ENCODE data around the gene MTMR1. TPM values are rescaled to one million over a fixed set of nuclear protein-coding genes. Genes with fewer than 3 reads are reported as not detected.
A peak's percentile ranks its signal among the peaks of the same experiment; 100 is the strongest.

The MTMR1 gene
- total and polyA plus RNA-seq, 9 donors: 7.9 to 22.7 (median 18.1) TPM

DNA sequence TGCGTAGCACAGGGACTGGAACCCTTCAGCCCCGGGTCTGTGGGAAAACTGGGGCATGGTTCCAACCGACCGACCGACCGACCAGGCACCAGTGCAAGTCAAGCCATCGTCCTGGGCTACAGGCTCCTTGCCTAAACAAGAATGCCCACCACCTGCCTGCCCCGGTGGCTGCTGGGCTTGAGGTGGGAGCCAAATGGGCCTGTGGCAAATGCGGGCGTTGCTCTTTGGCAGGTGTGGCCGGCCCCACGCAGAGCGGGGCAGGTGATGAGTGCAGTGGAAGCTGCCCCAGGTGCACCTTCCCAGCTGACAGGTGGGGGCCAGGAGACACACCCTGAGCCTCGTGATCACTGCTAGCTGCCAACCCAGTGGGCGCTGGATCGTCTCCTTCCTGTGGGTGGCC is 77.9 kb downstream of the MTMR1 start:
- intact Hi-C loops (cut with DNase I): loop anchor here in 1 of 4 donors (5.0 kb wide), 1 partner anchor 311 kb away; no protein-coding TSS in a partner anchor
- WGBS, 3 donors: 81 to 86% (median 86%) methylated on average over 16 of the region's 16 CpGs
- no peaks in the 10 kb centered on the region for H3K27me3 ChIP-seq
- H3K9me3 ChIP-seq: no peaks in the 10 kb centered on the region
- H3K4me1 ChIP-seq (ENCODE audit: insufficient read depth): no peaks in the 10 kb centered on the region
- no peak for TF ChIP-seq CTCF (IDR thresholded peaks at IDR 0.05)
- no peak for TF ChIP-seq POLR2A (IDR thresholded peaks at IDR 0.05)
- no peak for TF ChIP-seq EP300 (IDR thresholded peaks at IDR 0.05)
- no peak overlapping the region for H3K27ac ChIP-seq
- no peaks in the 10 kb centered on the region for H3K36me3 ChIP-seq
- no peak for DNase-seq
- H3K4me3 ChIP-seq: no peak overlapping the region

- no peak overlapping the region for H3K27ac ChIP-seq
- no peak overlapping the region for H3K4me3 ChIP-seq
- no peaks in the 10 kb centered on the region for H3K36me3 ChIP-seq
- DNase-seq: peak; percentile 68 to 87 (median 78)
- WGBS, 3 donors: 30 to 41% (median 36%) methylated on average over 23 to 26 of the region's 26 CpGs
- H3K9me3 ChIP-seq: no peaks in the 10 kb centered on the region
- H3K4me1 ChIP-seq (ENCODE audit: insufficient read depth): no peaks in the 10 kb centered on the region
- peak; percentile 31 to 69 (median 63) for TF ChIP-seq CTCF (IDR thresholded peaks at IDR 0.05)
- TF ChIP-seq EP300 (IDR thresholded peaks at IDR 0.05): no peak
- intact Hi-C loops (cut with DNase I): loop anchor here in 3 of 4 donors (2.0 to 5.0 kb wide), 2 partner anchors 310 kb away; no protein-coding TSS in a partner anchor
- no peaks in the 10 kb centered on the region for H3K27me3 ChIP-seq
Observed at GRCh38 chrX:150772150-150772970, 79.2 kb downstream of the MTMR1 start.

DNA sequence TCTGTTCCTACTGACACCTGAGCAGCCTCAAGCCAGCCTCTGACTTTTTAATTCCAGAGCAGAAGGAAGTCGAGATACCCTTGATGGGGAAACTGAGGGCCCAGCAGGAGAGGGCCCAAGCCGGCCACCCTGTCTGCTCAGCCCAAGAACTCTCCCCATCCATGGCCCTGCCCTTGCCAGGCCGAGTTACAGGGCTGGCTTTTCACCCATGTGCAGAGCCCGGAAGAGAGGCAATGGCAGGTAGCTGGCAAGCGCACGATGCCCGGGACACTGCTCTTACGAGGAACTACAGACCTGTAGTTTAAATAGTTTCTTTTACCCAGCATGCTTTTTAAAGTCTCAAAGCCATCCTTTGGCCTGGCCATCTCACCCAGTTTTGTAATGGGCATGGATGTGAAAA is 79.9 kb downstream of the MTMR1 start:
- TF ChIP-seq POLR2A (IDR thresholded peaks at IDR 0.05): no peak

DNA sequence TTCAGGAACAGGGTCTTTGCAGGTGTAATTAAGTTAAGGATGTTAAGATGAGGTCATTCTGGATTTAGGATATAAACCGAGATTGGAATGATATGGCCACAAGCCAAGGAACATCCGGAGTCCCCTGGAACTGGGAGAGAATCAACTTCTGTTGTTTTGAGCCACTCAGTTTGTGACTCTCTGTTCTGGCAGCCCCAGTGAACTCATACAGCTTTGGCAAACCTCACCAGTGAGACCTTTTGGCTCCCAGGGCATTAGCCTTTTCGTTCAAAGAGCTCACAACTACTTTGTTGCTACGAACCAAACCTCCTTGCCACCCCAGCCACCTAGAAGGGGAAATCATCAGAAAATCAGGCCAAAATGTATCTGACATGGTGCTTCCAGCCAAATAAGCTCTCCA is 80.4 kb downstream of the MTMR1 start:
- no peaks in the 10 kb centered on the region for H3K27me3 ChIP-seq
- TF ChIP-seq POLR2A (IDR thresholded peaks at IDR 0.05) (no peak), EP300 (IDR thresholded peaks at IDR 0.05) (no peak), CTCF (IDR thresholded peaks at IDR 0.05) (no peak)
- intact Hi-C loops (cut with DNase I): loop anchor here (1.0 to 5.0 kb wide), 3 partner anchors 309 kb away; no protein-coding TSS in a partner anchor
- no peak overlapping the region for H3K4me3 ChIP-seq
- H3K9me3 ChIP-seq: no peaks in the 10 kb centered on the region
- 57 to 75% (median 68%) methylated on average over 4 of the region's 4 CpGs for WGBS, 3 donors
- H3K4me1 ChIP-seq (ENCODE audit: insufficient read depth): no peaks in the 10 kb centered on the region
- H3K36me3 ChIP-seq: no peaks in the 10 kb centered on the region
- H3K27ac ChIP-seq: no peak overlapping the region
- no peak for DNase-seq

More for the DNA sequence above, 79.9 kb downstream of the MTMR1 start:
- Histone ChIP-seq H3K36me3 (no peaks in the 10 kb centered on the region), H3K9me3 (no peaks in the 10 kb centered on the region), H3K4me1 (ENCODE audit: insufficient read depth) (no peaks in the 10 kb centered on the region), H3K27ac (no peak overlapping the region), H3K4me3 (no peak overlapping the region), H3K27me3 (no peaks in the 10 kb centered on the region)
- 81 to 83% (median 81%) methylated on average over 8 of the region's 8 CpGs for WGBS, 3 donors
- DNase-seq: no peak
- intact Hi-C loops (cut with DNase I): loop anchor here (1.0 to 5.0 kb wide), 3 partner anchors 309 to 310 kb away; no protein-coding TSS in a partner anchor

Measured in ovary (tissue), 9 donors.